Astrocyte (in vitro differentiated cells and primary cell): ENCODE results near the gene WWTR1. TPM values are rescaled to one million over a fixed set of nuclear protein-coding genes. Genes with fewer than 3 reads are reported as not detected.

Experiments used
- DNase-seq: peaks from one replicate; pipeline ENCODE4 v3.0.0-alpha.2; 2010; ENCODE audit warnings: low read depth
- FAIRE-seq: peaks from 2 replicates; lab custom pipeline; 2011; peaks lifted over from hg19 to GRCh38; lab: Jason Lieb, UNC
- H2AFZ ChIP-seq: 2 replicates; pipeline ENCODE4 v1.6.0; 2012; ENCODE audit warnings: low read depth, low read length, inconsistent platforms
- H3K27ac ChIP-seq: 2 replicates; pipeline ENCODE4 v1.5.1; 2011; ENCODE audit warnings: low read depth, low read length, inconsistent platforms
- H3K27me3 ChIP-seq: 2 replicates; pipeline ENCODE4 v1.6.0; 2011; ENCODE audit warnings: low read length, inconsistent platforms; ENCODE audit not compliant: insufficient read depth
- H3K36me3 ChIP-seq: 2 replicates; pipeline ENCODE4 v1.5.1; 2011; ENCODE audit warnings: low read length, inconsistent platforms; ENCODE audit not compliant: insufficient read depth
- H3K4me1 ChIP-seq: 2 replicates; pipeline ENCODE4 v1.5.1; 2011; ENCODE audit warnings: low read length, inconsistent platforms; ENCODE audit not compliant: insufficient read depth
- H3K4me2 ChIP-seq: 2 replicates; pipeline ENCODE4 v1.6.0; 2012; ENCODE audit warnings: low read length, inconsistent platforms
- H3K4me3 ChIP-seq: 2 replicates; pipeline ENCODE4 v1.5.1; 2011; ENCODE audit warnings: low read depth, mild to moderate bottlenecking, low read length, inconsistent platforms; ENCODE audit not compliant: insufficient read depth
- H3K79me2 ChIP-seq: 2 replicates; pipeline ENCODE4 v1.6.0; 2012; ENCODE audit warnings: mild to moderate bottlenecking, low read length, inconsistent platforms; ENCODE audit not compliant: insufficient read depth
- H3K9ac ChIP-seq: 2 replicates; pipeline ENCODE4 v1.6.0; 2012; ENCODE audit warnings: mild to moderate bottlenecking, low read length, inconsistent platforms
- H3K9me3 ChIP-seq: 2 replicates; pipeline ENCODE4 v1.5.1; 2012; ENCODE audit warnings: low read depth, mild to moderate bottlenecking, low read length, inconsistent platforms; ENCODE audit not compliant: insufficient read depth
- H4K20me1 ChIP-seq: 2 replicates; pipeline ENCODE4 v1.6.0; 2012; ENCODE audit warnings: low read length, inconsistent platforms; ENCODE audit not compliant: insufficient read depth
- H3K27ac Mint-ChIP-seq: one replicate; pipeline ENCODE4 v1.8.0; 2021; ENCODE audit warnings: mild to moderate bottlenecking, mixed read lengths; ENCODE audit not compliant: unreplicated experiment
- H3K27me3 Mint-ChIP-seq: one replicate; pipeline ENCODE4 v1.8.0; 2021; ENCODE audit warnings: low read depth, mixed read lengths; ENCODE audit not compliant: unreplicated experiment
- H3K36me3 Mint-ChIP-seq: one replicate; pipeline ENCODE4 v1.8.0; 2021; ENCODE audit warnings: low read depth, mixed read lengths; ENCODE audit not compliant: unreplicated experiment
- H3K4me1 Mint-ChIP-seq: one replicate; pipeline ENCODE4 v1.8.0; 2021; ENCODE audit warnings: low read depth, mixed read lengths; ENCODE audit not compliant: unreplicated experiment
- H3K4me3 Mint-ChIP-seq: one replicate; pipeline ENCODE4 v1.8.0; 2021; ENCODE audit warnings: mild to moderate bottlenecking, moderate library complexity, mixed read lengths; ENCODE audit not compliant: unreplicated experiment
- H3K9me3 Mint-ChIP-seq: one replicate; pipeline ENCODE4 v1.8.0; 2021; ENCODE audit warnings: mild to moderate bottlenecking, mixed read lengths; ENCODE audit not compliant: unreplicated experiment
- EZH2 ChIP-seq: IDR thresholded peaks from 2 replicates; pipeline ENCODE4 v1.6.1; 2012; ENCODE audit warnings: mild to moderate bottlenecking, low read length, inconsistent platforms; ENCODE audit not compliant: insufficient read depth
- total RNA-seq: library from RNA; stranded (reverse); gene quantifications from 2 replicates; pipeline ENCODE4 v1.2.1, GENCODE V29; 2021
- TF ChIP-seq, protein P1 (sequence below): IDR thresholded peaks from 2 replicates; pipeline ENCODE4 v1.5.1; 2011; ENCODE audit warnings: low read depth, mild to moderate bottlenecking, inconsistent platforms, low read length, moderate library complexity; ENCODE audit not compliant: insufficient read depth

Gene WWTR1
- total RNA-seq, 1 donor from 2014 or later, result 94.3 TPM

DNA sequence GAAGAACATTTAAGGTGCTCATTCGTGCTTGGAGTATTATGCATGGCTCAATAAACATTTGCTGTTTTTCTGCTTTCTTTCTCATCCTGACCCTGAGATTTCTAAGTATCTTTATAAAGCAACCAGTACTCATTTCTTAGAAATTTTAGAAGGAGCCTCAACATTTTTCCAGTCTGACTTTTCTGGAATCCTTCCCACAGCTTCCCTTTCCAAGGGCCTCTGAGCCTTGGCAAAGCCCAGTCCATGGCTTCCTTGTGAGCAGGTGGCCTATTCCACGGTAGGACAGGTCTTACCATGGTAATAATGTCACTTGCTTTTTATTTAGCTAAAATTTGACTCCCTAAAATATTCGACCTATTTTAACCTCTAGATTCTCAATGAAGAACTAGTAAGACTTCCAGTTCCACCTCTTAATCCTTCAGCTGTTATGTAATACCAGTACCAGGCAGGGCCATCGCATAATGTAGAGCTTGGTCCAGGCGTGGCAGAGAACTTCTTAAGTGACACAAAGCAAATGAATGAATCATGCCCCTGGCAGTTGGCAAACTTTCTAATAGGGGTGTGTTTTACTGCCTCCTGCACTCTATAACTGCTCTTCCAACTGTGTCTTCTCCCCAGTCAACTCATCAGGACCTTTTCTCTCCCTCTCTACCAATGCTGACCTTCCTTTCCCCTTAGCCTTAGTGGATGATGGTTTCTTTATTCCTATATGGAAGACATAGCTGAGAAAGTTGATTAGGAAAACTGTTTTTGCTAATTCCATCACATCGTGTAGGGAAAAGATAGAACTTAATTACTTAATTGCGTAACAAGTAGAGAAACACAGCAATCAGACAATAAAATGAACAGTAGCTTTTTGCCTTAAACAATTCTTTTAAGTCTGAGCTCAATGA lies 184.2 kb downstream of the WWTR1 start:
- TF ChIP-seq, protein P1, sequence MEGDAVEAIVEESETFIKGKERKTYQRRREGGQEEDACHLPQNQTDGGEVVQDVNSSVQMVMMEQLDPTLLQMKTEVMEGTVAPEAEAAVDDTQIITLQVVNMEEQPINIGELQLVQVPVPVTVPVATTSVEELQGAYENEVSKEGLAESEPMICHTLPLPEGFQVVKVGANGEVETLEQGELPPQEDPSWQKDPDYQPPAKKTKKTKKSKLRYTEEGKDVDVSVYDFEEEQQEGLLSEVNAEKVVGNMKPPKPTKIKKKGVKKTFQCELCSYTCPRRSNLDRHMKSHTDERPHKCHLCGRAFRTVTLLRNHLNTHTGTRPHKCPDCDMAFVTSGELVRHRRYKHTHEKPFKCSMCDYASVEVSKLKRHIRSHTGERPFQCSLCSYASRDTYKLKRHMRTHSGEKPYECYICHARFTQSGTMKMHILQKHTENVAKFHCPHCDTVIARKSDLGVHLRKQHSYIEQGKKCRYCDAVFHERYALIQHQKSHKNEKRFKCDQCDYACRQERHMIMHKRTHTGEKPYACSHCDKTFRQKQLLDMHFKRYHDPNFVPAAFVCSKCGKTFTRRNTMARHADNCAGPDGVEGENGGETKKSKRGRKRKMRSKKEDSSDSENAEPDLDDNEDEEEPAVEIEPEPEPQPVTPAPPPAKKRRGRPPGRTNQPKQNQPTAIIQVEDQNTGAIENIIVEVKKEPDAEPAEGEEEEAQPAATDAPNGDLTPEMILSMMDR, result no peak
- no peak for TF ChIP-seq EZH2
- Histone ChIP-seq H3K4me1 (peaks cover 25% of the 10 kb centered on the region), H4K20me1 (no peaks in the 10 kb centered on the region), H3K36me3 (no peaks in the 10 kb centered on the region), H2AFZ (no peak overlapping the region), H3K9me3 (no peaks in the 10 kb centered on the region), H3K27ac (peak overlapping the region; percentile 71), H3K4me2 (peak overlapping the region; percentile 3), H3K9ac (no peak overlapping the region), H3K27me3 (no peaks in the 10 kb centered on the region), H3K4me3 (no peak overlapping the region), H3K79me2 (no peaks in the 10 kb centered on the region)
- Mint-ChIP-seq H3K9me3 (no peaks in the 10 kb centered on the region), H3K27ac (peak overlapping the region; percentile 42), H3K4me1 (peaks cover 34% of the 10 kb centered on the region), H3K4me3 (no peak overlapping the region), H3K27me3 (no peaks in the 10 kb centered on the region), H3K36me3 (no peaks in the 10 kb centered on the region)
- DNase-seq (peak; percentile 81), FAIRE-seq (peak; percentile 70)

DNA sequence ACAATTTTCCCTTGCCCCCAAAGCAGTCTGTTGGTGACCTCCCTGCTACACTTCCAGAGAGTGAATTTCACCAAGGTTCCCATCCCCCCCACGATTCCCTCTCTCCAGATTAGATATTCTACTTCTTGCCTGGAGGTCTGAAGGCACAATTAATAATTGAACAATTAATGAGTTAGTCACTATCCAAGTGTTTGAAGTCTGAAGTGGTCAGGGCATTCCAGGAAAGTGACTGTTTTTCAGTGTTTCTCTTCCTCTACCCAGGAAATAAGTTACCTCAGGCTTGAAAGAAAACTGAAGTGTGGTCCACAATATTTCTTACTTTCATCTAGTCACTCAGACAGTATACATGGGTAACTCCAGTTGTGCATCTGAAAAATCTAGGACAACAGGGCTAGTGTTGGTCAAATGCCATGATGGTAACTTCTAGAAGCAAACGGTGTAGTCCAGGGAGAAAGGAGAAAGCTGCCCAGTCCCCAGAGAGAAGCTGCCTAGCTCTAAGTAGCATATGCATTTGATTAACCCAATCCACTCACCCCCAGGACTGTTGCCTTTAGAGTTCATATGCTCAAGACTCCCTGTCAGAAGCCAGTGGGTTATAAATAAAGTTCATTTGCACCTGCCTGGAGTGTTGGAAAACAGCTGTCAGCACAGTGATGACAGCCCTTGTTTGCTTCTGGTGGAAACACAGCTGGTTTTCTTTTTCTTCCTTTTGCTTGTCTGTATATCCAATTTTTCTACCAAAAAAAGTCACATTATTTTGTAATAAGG lies 185.6 kb downstream of the WWTR1 start:
- Mint-ChIP-seq H3K27ac (peak overlapping the region; percentile 56), H3K4me3 (no peak overlapping the region), H3K36me3 (no peaks in the 10 kb centered on the region), H3K9me3 (no peaks in the 10 kb centered on the region), H3K27me3 (no peaks in the 10 kb centered on the region), H3K4me1 (peaks cover 37% of the 10 kb centered on the region)
- Histone ChIP-seq H3K4me2 (peak overlapping the region; percentile 62), H3K4me1 (peaks cover 25% of the 10 kb centered on the region), H3K9ac (peak overlapping the region; percentile 3), H2AFZ (peak overlapping the region; percentile 3), H4K20me1 (no peaks in the 10 kb centered on the region), H3K36me3 (no peaks in the 10 kb centered on the region), H3K4me3 (no peak overlapping the region), H3K79me2 (no peaks in the 10 kb centered on the region), H3K9me3 (no peaks in the 10 kb centered on the region), H3K27ac (peak overlapping the region; percentile 49), H3K27me3 (no peaks in the 10 kb centered on the region)
- TF ChIP-seq, protein P1, result no peak
- DNase-seq (peak; percentile 68), FAIRE-seq (no peak)
